Loucy (cell line): ENCODE measurements around the gene EXOC3L1.

Source experiments
- EZH2phosphoT487 ChIP-seq: fragments of 200-600 bp; IDR thresholded peaks from 2 replicates; pipeline ENCODE4 v1.6.1; 2018; ENCODE audit warnings: antibody characterized with exemption, mild to moderate bottlenecking, moderate library complexity, borderline replicate concordance
- TF ChIP-seq, protein P1 (sequence below): fragments of 200-600 bp; sonication (generic); conservative IDR thresholded peaks from 2 replicates; pipeline ENCODE4 v1.5.1; 2014; ENCODE audit warnings: mild to moderate bottlenecking, antibody characterized with exemption, low read length

- TF ChIP-seq, protein P1, sequence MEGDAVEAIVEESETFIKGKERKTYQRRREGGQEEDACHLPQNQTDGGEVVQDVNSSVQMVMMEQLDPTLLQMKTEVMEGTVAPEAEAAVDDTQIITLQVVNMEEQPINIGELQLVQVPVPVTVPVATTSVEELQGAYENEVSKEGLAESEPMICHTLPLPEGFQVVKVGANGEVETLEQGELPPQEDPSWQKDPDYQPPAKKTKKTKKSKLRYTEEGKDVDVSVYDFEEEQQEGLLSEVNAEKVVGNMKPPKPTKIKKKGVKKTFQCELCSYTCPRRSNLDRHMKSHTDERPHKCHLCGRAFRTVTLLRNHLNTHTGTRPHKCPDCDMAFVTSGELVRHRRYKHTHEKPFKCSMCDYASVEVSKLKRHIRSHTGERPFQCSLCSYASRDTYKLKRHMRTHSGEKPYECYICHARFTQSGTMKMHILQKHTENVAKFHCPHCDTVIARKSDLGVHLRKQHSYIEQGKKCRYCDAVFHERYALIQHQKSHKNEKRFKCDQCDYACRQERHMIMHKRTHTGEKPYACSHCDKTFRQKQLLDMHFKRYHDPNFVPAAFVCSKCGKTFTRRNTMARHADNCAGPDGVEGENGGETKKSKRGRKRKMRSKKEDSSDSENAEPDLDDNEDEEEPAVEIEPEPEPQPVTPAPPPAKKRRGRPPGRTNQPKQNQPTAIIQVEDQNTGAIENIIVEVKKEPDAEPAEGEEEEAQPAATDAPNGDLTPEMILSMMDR: no peak
- TF ChIP-seq EZH2phosphoT487: no peak
Observed at GRCh38 chr16:67188323-67188722, 1.6 kb downstream of the EXOC3L1 start.
